Measurements from ENCODE around the gene MT1B.

MT1B gene

GRCh38 chr16:56697456-56698155, 45.9 kb downstream of the MT1B start:
- no peak for DNase-seq (ENCODE audit: low spot score)
- TF ChIP-seq, protein P1, sequence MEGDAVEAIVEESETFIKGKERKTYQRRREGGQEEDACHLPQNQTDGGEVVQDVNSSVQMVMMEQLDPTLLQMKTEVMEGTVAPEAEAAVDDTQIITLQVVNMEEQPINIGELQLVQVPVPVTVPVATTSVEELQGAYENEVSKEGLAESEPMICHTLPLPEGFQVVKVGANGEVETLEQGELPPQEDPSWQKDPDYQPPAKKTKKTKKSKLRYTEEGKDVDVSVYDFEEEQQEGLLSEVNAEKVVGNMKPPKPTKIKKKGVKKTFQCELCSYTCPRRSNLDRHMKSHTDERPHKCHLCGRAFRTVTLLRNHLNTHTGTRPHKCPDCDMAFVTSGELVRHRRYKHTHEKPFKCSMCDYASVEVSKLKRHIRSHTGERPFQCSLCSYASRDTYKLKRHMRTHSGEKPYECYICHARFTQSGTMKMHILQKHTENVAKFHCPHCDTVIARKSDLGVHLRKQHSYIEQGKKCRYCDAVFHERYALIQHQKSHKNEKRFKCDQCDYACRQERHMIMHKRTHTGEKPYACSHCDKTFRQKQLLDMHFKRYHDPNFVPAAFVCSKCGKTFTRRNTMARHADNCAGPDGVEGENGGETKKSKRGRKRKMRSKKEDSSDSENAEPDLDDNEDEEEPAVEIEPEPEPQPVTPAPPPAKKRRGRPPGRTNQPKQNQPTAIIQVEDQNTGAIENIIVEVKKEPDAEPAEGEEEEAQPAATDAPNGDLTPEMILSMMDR (IDR thresholded peaks at IDR 0.05; ENCODE audit: borderline replicate concordance, control extremely low read depth, extremely low read depth, insufficient read depth, missing control alignments): no peak
- in situ Hi-C loops (cut with MboI; ENCODE audit: low sequenced_read_pairs, unreplicated experiment): no loop called here

GRCh38 chr16:56700195-56700594, 48.5 kb downstream of the MT1B start:
- no peak for DNase-seq (ENCODE audit: low spot score)
- TF ChIP-seq, protein P1 (IDR thresholded peaks at IDR 0.05; ENCODE audit: borderline replicate concordance, control extremely low read depth, extremely low read depth, insufficient read depth, missing control alignments): no peak
- in situ Hi-C loops (cut with MboI; ENCODE audit: low sequenced_read_pairs, unreplicated experiment): loop anchor here (10.0 kb wide), 1 partner anchor 125 kb away; no protein-coding TSS in a partner anchor

GRCh38 chr16:56700631-56701030, 48.9 kb downstream of the MT1B start:
- DNase-seq (ENCODE audit: low spot score): no peak
- TF ChIP-seq, protein P1 (IDR thresholded peaks at IDR 0.05; ENCODE audit: borderline replicate concordance, control extremely low read depth, extremely low read depth, insufficient read depth, missing control alignments): no peak
- in situ Hi-C loops (cut with MboI; ENCODE audit: low sequenced_read_pairs, unreplicated experiment): loop anchor here (10.0 kb wide), 1 partner anchor 126 kb away; no protein-coding TSS in a partner anchor

DNA sequence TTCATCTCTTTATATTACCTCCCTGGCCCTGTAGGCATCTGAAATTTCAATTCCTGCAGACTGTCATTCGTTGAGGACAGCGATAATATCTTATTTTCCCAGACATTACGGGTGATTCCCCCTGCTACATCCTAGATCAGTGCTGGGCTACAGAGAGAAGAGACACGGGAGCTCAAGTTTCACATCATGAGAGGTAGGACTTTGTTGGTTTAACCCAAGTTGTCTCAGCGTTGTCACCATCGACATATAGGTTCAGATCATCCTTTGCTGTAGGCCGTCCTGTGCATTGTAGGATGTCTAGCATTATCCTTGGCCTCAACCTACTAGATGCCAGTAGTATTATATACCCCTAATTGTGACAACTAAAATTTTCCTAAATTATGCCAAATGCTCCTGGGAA, 49.8 kb downstream of the MT1B start:
- in situ Hi-C loops (cut with MboI; ENCODE audit: low sequenced_read_pairs, unreplicated experiment): loop anchor here (10.0 kb wide), 1 partner anchor 127 kb away; no protein-coding TSS in a partner anchor
- TF ChIP-seq, protein P1 (IDR thresholded peaks at IDR 0.05; ENCODE audit: borderline replicate concordance, control extremely low read depth, extremely low read depth, insufficient read depth, missing control alignments): no peak
- no peak for DNase-seq (ENCODE audit: low spot score)
